Heart right ventricle (tissue), 16 donors: ENCODE measurements around the gene TPCN1. TPM values are rescaled to one million over a fixed set of nuclear protein-coding genes. Genes with fewer than 3 reads are reported as not detected.
A peak's percentile ranks its signal among the peaks of the same experiment; 100 is the strongest.

Source experiments
- ATAC-seq, 8 donors: fragments of 200-7000 bp; cut with Tn5 transposase; one replicate each; pipeline ENCODE4 v1.9.1; 2020; ENCODE audit warnings: mild to moderate bottlenecking in 8 of 8, moderate library complexity in 8 of 8, moderate number of reproducible peaks in 1 of 8
- DNase-seq, 2 donors: peaks; one replicate each; pipeline ENCODE4 v3.0.0-alpha.2; 2020
- H3K27ac ChIP-seq, 10 donors: fragments of 200-600 bp; sonication (generic) in 2 of 10; one replicate each; pipeline versions ENCODE4 v1.5.0 to v1.8.0; 2020 to 2022; ENCODE audit warnings: mild to moderate bottlenecking in 3 of 10
- H3K27me3 ChIP-seq, 7 donors: fragments of 200-600 bp; one replicate each; pipeline ENCODE4 v1.8.0; 2021 to 2022; ENCODE audit warnings: mild to moderate bottlenecking in 2 of 7
- H3K36me3 ChIP-seq, 9 donors: fragments of 200-600 bp; sonication (generic) in 1 of 9; one replicate each; pipeline versions ENCODE4 v1.5.0 to v1.8.0; 2020 to 2022; ENCODE audit warnings: mild to moderate bottlenecking in 2 of 9
- H3K4me1 ChIP-seq, 9 donors: fragments of 200-600 bp; sonication (generic) in 1 of 9; one replicate each; pipeline versions ENCODE4 v1.5.0 to v1.8.0; 2020 to 2022; ENCODE audit warnings: mild to moderate bottlenecking in 4 of 9
- H3K4me3 ChIP-seq, 10 donors: fragments of 200-600 bp; sonication (generic) in 2 of 10; one replicate each; pipeline versions ENCODE4 v1.5.0 to v1.8.0; 2020 to 2022; ENCODE audit warnings: mild to moderate bottlenecking in 7 of 10, moderate library complexity in 2 of 10
- H3K9me3 ChIP-seq, 11 donors: fragments of 200-600 bp in 10 of 11; sonication (generic) in 2 of 11; one replicate each; pipeline versions ENCODE4 v1.5.0 to v1.8.0; 2013 to 2022; ENCODE audit warnings: mild to moderate bottlenecking in 2 of 11, control low read depth in 1 of 11, moderate library complexity in 1 of 11
- WGBS, 2 donors: extraction: QIAGEN DNeasy Blood & Tissue Kit; methylation state at CpG; one replicate each; pipeline ENCODE4 v1.1.7; 2013; ENCODE audit warnings: inconsistent platforms in 1 of 2; 5-methylcytosine and 5-hydroxymethylcytosine counted together
- intact Hi-C, 10 donors: fragments of 100-400 bp; cut with DNase I; formaldehyde crosslinking; loops; one replicate each; pipeline versions ENCODE4 v1.11.1 to v1.14.2; 2022
- polyA plus RNA-seq, 2 donors: library from polyadenylated mRNA; stranded (reverse); fragments of 200-250 nt; gene quantifications; one replicate each; pipeline ENCODE4 v1.2.3, GENCODE V29; 2013
- total RNA-seq, 10 donors: library from RNA; stranded (reverse); fragmentation: NEBNext Ultra II Directional in 3 of 10; extraction: Animal tissue kit (Norgen Biotek cat#: 25700) in 3 of 10; gene quantifications; one replicate each; pipeline versions ENCODE4 v1.2.1 to v1.2.4, GENCODE V29; 2021 to 2023
- TF ChIP-seq, protein P1 (sequence below), 9 donors: fragments of 200-600 bp; sonication (generic) in 2 of 9; IDR thresholded peaks; one replicate each; pipeline versions ENCODE4 v1.5.0 to v1.8.0; 2021 to 2022; ENCODE audit warnings: antibody characterized with exemption in 9 of 9, mild to moderate bottlenecking in 5 of 9, moderate library complexity in 1 of 9
- donor health status: Arrhythmogenic right ventricular cardiomyopathy.
- donor health status: ischemic (EF 13 %, LVEDD 7.1; RV severe dilation, severe dysfunction).
- donor health status: healthy with polysubstance abuse.
- donor health status: DM: no; HTN: yes; CAD: no.
- donor health status: DM: no; HTN: no; CAD: no.
- donor health status: ischemic (EF 25% LVEDD 6.9; RV normal size, moderate dysfunction).
- donor health status: ischemic (EF 25% LVEDD 5.7; RV mildly dilated, moderate dysfunction).
- donor health status: healthy.
- donor health status: DM: yes; HTN: yes; CAD: no.
- donor health status: Ischemic cardiomyopathy.
- donor health status: ischemic (EF 35%, LVEDD 5.7; RV mildly dilated, moderate dysfunction).
- donor health status: nonischemic (EF 11% LVEDD 7.7; RV severe dilation, severe dysfunction).
- donor health status: DM: yes; HTN: yes; CAD: no.
- donor health status: PGD.
- donor health status: ischemic (EF 29% LVEDD 5.4; RV normal size, mild dysfunction).
- donor health status: nonischemic (EF 23%, LVEDD 6.1; RV moderate dilation, normal function).

TPCN1 gene
- total and polyA plus RNA-seq, 12 donors = 16.4 to 163 (median 127) TPM

DNA sequence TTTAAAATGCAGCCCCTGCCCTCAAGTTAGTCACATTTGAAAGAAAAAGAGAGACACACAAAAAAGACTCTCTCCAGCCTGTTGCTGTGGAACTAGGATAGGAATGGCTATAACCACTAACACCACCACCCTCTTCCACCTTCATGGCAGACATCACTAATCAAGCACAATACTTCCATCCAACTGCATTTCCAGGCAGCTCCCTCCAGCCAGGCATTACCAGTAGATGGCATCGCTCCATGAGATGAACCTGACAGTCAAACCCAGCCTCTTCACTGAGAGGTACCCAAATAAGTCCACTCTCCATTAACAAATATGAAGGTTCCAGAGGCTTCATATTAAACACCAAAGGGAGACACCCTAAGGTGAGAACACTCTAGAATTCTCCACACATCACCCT lies 89.2 kb downstream of the TPCN1 start:
- Histone ChIP-seq H3K9me3 (no peaks in the 10 kb centered on the region), H3K36me3 (peaks cover 0 to 100% (median 31%) of the 10 kb centered on the region in 9 donors), H3K27ac (no peak overlapping the region), H3K4me3 (no peak overlapping the region), H3K4me1 (peaks cover 0 to 12% (median 0%) of the 10 kb centered on the region in 9 donors), H3K27me3 (no peaks in the 10 kb centered on the region)
- DNase-seq (no peak), ATAC-seq (no peak)
- 96 to 97% methylated on average over 1 of the region's 1 CpG for WGBS, 2 donors
- intact Hi-C loops = loop anchor here in 7 of 10 donors (5.0 to 10.0 kb wide), 5 partner anchors 57 to 594 kb away; partner anchors contain the start of gene SDSL (in 4 of the 7)
- TF ChIP-seq, protein P1, sequence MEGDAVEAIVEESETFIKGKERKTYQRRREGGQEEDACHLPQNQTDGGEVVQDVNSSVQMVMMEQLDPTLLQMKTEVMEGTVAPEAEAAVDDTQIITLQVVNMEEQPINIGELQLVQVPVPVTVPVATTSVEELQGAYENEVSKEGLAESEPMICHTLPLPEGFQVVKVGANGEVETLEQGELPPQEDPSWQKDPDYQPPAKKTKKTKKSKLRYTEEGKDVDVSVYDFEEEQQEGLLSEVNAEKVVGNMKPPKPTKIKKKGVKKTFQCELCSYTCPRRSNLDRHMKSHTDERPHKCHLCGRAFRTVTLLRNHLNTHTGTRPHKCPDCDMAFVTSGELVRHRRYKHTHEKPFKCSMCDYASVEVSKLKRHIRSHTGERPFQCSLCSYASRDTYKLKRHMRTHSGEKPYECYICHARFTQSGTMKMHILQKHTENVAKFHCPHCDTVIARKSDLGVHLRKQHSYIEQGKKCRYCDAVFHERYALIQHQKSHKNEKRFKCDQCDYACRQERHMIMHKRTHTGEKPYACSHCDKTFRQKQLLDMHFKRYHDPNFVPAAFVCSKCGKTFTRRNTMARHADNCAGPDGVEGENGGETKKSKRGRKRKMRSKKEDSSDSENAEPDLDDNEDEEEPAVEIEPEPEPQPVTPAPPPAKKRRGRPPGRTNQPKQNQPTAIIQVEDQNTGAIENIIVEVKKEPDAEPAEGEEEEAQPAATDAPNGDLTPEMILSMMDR (IDR thresholded peaks at IDR 0.05) = no peak

DNA sequence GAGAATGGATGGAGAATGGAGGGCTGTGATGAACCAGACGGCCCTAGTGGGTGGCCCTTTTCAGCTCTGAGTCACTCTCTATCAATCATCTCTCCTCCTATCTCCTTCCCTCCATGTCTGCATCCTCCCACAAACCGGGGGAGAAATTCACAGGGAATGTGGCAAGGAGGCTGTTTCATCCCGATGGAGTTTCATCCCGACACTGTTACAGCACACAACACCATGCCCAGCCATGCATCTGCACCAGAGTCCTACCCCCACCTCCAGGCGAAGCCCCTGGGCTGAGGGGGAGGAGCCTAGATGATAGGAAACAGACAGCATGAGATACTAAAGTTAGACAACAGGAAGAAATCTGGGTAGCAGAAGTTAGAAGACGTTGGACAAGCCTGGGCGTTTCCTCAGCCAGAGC lies 92.9 kb downstream of the TPCN1 start:
- no peak for DNase-seq
- intact Hi-C loops = loop anchor here in 7 of 10 donors (5.0 to 10.0 kb wide), 5 partner anchors 53 to 591 kb away; partner anchors contain the start of gene SDSL (in 4 of the 7)
- peaks cover 0 to 12% (median 0%) of the 10 kb centered on the region in 9 donors for H3K4me1 ChIP-seq
- no peak overlapping the region for H3K27ac ChIP-seq
- TF ChIP-seq, protein P1 (IDR thresholded peaks at IDR 0.05) = no peak
- ATAC-seq = no peak
- peaks cover 0 to 100% (median 39%) of the 10 kb centered on the region in 9 donors for H3K36me3 ChIP-seq
- H3K9me3 ChIP-seq = no peaks in the 10 kb centered on the region
- 73 to 75% methylated on average over 7 of the region's 7 CpGs for WGBS, 2 donors
- H3K4me3 ChIP-seq = no peak overlapping the region
- no peaks in the 10 kb centered on the region for H3K27me3 ChIP-seq

DNA sequence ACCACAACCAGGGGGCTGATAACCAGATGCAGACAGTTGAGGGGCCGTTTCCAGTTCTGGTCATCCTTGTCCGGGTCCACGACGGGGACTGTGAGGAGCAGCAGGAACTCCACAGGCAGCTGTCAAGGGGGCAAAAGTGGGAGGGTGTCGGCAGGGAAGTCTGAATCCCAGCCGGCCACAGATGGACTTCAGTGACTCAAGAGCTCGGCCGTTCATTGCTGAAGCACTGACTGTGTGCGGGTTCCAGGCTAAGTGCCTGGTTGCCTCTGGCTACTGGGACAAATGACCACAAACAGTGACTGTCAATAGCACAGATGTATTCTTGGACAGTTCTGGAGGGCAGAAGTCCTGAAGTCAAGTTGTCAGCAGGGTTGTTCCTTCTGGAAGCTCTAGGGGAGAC lies 94.1 kb downstream of the TPCN1 start:
- H3K4me3 ChIP-seq = no peak overlapping the region
- intact Hi-C loops = loop anchor here in 3 of 10 donors (10.0 kb wide), 2 partner anchors 109 to 589 kb away; partner anchors contain the start of gene SDSL (in 2 of the 3)
- 76 to 82% methylated on average over 9 of the region's 9 CpGs for WGBS, 2 donors
- peak overlapping the region in 1 of 10 donors; percentile 15 for H3K27ac ChIP-seq
- peaks cover 0 to 100% (median 37%) of the 10 kb centered on the region in 9 donors for H3K36me3 ChIP-seq
- DNase-seq (no peak), ATAC-seq (peak in 5 of 8 donors; percentile 10 to 62 (median 56))
- TF ChIP-seq, protein P1 (IDR thresholded peaks at IDR 0.05) = no peak
- H3K9me3 ChIP-seq = no peaks in the 10 kb centered on the region
- peaks cover 0 to 12% (median 0%) of the 10 kb centered on the region in 9 donors for H3K4me1 ChIP-seq
- H3K27me3 ChIP-seq = no peaks in the 10 kb centered on the region

DNA sequence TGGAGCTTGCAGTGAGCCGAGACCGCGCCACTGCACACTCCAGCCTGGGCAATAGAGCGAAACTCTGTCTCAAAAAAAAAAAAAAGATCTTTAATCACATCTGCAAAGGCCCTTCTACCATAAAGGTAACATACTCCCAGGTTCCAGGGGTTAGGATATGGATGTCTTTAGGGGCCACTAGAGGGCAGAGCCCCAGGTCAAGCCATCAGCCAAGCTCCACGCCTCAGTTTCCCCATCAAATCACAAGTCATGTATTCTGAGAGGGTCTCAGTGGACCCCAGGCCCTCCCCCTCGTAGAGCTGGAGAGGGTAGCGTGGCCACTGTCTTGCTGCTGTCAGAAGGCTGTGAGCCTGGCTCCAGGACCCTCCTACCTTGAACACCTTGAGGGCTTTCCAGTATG lies 94.9 kb downstream of the TPCN1 start:
- intact Hi-C loops = loop anchor here in 3 of 10 donors (10.0 kb wide), 2 partner anchors 109 to 589 kb away; partner anchors contain the start of gene SDSL (in 2 of the 3)
- no peak overlapping the region for H3K4me3 ChIP-seq
- no peak overlapping the region for H3K27ac ChIP-seq
- ATAC-seq (no peak), DNase-seq (no peak)
- H3K9me3 ChIP-seq = peaks cover 0 to under 1% (median 0%) of the 10 kb centered on the region in 11 donors
- peaks cover 0 to 100% (median 36%) of the 10 kb centered on the region in 9 donors for H3K36me3 ChIP-seq
- 95 to 97% methylated on average over 7 of the region's 7 CpGs for WGBS, 2 donors
- H3K4me1 ChIP-seq = peaks cover 0 to 12% (median 0%) of the 10 kb centered on the region in 9 donors
- no peaks in the 10 kb centered on the region for H3K27me3 ChIP-seq
- TF ChIP-seq, protein P1 (IDR thresholded peaks at IDR 0.05) = peak in 1 of 9 donors; percentile 8
